Medulla oblongata (tissue), 1 donor: ENCODE measurements around the gene AXIN1.

Experiments
- DNase-seq: peaks from one replicate; pipeline ENCODE4 v3.0.0-alpha.2; 2015; ENCODE audit errors: extremely low spot score

AXIN1 gene

DNA sequence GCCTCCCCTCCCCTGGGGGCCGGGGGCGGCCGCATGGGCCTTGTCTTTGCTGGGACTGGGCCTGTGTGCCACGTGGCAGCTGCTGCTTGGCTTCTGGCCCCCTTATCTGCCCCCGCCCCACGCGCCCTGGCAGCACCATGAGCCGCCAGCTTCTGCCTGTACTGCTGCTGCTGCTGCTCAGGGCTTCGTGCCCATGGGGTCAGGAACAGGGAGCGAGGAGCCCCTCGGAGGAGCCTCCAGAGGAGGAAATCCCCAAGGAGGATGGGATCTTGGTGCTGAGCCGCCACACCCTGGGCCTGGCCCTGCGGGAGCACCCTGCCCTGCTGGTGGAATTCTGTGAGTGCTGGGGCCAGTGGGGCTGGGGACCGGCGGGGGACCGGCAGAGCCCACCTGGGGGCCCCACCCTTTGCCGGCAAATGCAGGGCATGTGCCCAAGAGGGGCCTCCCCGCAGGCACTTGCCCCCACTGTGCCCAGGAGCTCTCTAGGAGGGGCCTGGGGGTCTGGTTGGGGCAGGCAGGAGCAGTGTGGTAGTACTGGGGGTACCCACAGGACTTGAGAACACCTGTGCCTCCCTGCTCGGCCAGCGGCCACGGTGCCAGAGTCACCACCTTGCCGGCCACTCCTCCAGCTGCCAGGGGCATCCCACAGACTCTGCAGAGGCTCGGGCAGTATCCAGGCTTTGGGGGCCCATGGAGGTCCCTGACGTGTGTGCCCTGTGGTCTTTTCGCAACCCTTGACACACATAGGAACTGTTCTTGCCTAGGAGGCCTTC, 69.3 kb downstream of the AXIN1 start, which contains the start of gene PDIA2:
TSS of gene PDIA2 (plus strand) at position 132 of the 773 bp plus-strand sequence. CDS start at position 138, 6 bp downstream.
- DNase-seq: peak; percentile 10

DNA sequence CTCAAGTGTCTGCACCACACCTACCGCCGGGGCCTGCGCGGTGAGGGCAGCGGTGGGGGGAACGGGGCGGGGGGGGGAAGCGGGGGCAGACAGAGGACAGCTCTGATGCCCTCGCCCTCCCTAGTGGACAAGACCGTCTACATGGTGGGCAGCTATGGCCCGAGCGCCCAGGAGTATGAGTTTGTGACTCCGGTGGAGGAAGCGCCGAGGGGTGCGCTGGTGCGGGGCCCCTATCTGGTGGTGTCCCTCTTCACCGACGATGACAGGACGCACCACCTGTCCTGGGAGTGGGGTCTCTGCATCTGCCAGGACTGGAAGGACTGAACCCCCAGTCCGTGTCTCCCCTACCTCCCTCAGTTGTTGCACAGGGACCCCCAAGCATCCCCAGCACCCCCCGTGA, 70.0 kb downstream of the AXIN1 start:
- no peak for DNase-seq

DNA sequence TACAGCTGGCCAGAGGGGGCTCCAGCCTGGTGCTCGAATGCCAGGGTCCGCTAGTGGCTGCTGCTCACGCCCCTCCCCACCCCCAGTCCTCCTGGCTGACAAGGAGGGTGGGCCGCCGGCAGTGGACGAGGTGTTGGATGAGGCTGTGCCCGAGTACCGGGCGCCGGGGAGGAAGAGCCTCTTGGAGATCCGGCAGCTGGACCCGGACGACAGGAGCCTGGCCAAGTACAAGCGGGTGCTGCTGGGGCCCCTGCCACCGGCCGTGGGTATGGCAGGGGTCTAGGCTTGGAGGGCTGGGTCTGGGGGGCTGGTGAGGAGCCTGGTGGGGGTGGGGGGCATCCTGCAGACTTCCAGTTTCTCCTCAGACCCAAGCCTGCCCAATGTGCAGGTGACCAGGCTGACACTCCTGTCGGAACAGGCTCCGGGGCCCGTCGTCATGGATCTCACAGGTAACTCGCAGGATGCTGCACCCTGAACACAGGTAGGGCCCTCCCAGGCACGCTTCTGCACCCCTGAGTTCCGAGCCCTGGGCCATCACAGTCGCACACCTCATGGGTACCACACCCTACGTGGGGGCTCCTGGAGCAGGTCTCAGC, 70.8 kb downstream of the AXIN1 start:
- no peak for DNase-seq

DNA sequence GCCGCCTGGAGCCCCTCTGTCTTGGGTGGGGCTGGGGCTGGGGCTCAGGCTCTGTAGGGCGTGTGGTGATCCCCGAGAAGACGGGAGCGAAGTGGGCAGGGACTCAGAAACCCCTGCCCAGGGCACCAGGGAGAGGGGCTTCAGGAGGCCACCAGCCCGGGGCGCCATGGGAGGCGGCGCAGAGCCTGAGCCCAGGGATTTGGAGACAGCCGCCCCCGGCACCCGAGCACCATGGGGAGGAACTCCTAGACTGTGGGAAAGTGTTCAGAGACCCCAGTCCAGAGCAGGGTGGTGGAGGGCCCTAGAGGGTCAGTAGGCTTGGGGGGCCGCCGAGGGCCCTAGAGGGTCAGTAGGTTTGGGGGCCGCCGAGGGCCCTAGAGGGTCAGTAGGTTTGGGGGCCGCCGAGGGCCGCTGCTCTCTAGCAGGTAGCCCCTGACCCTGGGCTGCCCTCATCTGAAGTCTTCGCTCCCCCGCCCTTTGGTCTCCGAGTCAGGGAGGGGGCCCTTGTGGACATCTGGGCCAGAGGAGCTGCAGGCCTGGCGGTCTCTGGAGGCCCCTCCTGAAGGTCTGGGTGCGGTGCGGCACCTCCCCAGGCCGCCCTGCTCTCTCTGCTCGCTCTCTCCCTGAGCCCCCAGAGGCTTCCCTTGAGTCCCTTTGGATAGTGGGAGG, 71.4 kb downstream of the AXIN1 start:
- DNase-seq: no peak

DNA sequence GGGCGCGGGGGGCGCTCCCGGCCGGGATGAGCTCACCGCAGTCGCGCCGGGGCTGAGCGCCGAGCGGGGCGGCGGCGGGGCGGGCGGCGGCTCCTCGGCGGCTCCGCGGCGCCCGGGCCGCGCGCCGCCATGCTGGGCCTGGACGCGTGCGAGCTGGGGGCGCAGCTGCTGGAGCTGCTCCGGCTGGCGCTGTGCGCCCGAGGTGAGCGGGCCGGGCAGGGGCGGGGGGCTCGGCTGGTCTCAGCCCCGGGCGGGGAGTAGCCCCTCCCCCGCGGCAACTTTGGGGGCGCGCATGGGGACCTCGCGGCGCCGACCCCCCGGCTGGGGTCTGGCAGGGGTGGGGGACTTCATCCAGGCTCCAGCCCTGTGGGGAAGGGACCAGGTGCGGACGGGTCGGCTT, 72.0 kb downstream of the AXIN1 start, which contains the start of gene ARHGDIG:
TSS of gene ARHGDIG (plus strand) at position 40 of the 400 bp plus-strand sequence. CDS start at position 130, 90 bp downstream.
- DNase-seq: no peak

DNA sequence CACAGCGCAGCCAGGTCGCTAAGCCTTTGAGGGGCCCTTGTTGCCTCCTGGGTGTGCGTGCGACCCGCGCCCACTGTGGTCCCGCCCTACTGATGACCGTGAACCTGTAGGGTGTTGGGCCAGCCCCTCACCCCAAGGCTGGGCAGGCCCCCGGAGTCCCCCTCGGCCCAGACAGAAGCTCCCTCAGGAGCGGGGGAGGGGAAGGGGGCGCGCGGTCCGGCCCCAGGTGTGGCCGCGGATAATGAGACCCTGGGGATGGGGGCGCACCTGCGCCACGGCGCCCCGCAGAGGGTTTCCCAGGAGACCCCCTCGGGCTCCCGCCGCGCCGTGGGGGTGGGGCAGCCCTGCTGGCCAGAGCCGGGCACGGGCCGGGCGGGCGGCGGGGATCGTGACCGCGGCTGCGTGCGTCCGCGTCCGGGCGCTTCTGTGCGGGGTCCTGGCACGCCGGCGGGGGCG, 72.5 kb downstream of the AXIN1 start:
- no peak for DNase-seq

DNA sequence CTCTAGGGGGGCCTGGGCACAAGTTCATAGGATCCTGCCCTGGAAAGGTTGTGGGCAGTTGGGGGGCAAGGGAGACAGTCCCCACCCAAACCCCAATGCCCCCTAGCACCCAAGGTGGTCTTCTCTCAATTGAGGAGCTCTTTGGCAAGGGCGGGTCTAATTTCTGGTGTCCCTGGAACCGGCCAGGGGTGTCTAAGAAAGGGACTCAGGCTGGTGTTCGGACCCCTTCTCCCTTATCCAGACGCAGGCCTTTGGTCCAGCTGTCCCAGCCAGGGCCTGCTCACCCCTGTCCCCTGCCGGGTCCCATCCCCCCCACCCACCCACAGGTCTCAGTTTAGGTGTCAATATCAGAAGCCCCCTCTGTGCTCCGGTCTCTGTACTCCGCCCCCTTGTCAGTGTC, 73.0 kb downstream of the AXIN1 start:
- DNase-seq: no peak

DNA sequence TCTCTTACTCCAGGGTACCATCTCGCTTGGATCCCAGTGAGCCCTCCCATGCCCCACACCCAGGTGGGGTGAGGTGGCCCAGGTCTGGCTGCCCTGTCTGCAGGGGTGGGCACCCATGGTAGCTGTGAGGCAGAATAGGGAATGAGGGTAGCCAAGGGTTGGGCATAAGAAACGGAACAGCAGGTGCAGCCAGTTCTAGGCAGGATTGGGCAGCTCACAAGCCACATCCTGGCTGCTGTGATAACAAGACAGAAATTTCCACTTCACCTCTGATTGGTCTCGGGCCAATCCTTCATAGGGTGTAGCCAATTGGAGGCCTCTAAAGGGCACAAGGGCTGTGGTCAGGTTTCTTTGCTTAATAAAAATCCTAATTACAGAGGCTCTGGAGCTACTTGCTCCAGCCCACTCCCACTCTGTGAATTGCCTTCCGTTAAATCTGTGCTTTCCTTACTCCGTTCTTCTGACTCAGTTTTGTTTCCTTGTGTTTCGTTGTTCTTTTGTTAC, 73.6 kb downstream of the AXIN1 start:
- no peak for DNase-seq

DNA sequence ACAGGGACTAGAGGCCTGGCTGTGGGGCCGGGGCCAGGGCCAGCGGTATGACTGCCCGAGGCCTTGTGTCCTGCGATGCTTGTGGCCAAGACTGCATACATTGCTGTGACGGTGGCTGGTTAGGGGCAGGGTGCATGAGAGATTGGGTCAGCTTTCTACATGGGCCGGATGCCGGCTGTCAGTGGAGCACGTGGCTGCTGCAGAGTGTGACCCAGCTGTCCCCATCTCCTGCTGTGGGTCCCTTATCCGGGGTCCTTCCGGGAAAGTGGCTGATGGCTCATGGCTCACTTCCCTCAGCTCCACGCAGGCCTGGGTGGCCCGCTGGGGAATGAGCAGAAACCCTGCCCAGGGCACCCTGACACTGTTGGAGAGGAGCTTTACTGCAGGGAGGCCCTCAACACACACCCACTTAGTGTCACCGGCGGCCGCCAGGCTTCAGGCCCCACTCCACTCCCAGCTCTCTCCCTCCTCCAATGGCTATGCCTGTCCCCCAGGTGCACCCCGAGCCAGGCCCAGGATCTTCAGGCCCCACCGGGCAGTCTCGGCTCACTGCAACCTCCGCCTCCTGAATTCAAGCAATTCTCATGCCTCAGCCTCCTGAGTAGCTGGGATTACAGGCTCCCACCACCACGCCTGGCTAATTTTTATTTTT, 76.0 kb downstream of the AXIN1 start:
- DNase-seq: no peak

DNA sequence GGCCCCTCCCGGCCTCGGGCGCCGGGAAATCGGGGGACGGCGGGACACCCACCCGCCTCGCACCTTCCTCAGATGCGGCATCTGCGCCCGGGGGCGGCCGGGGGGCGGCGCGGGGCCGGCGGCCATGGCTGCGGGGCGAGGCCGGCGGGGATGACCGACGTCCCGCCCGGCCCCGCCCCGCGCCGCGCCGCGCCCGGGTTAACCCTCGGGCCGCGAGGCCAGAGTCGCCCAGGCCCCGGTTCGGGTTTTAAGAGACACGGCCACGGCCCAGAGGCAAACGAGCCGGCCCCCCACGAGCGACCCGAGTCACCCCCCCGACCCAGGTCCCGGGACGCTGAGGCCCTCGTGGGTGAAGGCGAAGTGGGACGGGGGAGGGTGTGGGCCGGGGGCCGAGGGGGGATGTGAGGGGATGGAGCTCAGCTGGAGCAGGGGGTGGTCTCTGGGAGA, 76.7 kb downstream of the AXIN1 start, which contains the start of gene RGS11:
TSS of gene RGS11 (minus strand) at position 159 of the 447 bp plus-strand sequence. CDS start at position 126, 33 bp downstream.
- DNase-seq: no peak

DNA sequence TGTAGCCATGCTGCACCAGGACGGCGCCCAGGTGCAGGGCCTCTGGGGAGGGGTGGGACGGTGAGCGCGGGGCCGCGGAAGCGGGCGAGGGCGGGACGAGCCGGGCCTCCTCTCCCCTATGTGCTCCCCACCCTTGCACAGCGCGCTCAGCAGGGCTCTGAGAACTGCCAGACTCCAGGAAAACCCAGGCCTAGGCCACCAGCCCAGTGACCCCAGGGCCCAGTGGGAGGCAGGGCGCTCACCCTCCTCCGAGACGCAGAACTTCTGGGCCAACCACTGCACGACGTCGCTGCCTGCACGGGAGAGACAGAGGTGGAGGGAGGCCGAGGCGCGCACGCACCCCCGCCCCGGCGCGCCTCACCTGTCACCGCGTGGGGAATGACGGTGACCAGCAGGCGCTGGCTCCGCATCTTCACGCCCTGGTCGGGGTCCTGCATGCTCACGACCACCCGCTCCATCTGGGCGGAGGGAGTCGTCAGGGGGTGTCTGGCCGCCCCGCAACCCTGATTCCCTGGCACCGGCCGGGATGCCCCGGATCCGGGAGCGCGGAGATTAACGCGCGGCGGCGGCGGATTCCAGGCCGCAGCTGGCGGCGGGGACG, 77.4 kb downstream of the AXIN1 start:
- no peak for DNase-seq

DNA sequence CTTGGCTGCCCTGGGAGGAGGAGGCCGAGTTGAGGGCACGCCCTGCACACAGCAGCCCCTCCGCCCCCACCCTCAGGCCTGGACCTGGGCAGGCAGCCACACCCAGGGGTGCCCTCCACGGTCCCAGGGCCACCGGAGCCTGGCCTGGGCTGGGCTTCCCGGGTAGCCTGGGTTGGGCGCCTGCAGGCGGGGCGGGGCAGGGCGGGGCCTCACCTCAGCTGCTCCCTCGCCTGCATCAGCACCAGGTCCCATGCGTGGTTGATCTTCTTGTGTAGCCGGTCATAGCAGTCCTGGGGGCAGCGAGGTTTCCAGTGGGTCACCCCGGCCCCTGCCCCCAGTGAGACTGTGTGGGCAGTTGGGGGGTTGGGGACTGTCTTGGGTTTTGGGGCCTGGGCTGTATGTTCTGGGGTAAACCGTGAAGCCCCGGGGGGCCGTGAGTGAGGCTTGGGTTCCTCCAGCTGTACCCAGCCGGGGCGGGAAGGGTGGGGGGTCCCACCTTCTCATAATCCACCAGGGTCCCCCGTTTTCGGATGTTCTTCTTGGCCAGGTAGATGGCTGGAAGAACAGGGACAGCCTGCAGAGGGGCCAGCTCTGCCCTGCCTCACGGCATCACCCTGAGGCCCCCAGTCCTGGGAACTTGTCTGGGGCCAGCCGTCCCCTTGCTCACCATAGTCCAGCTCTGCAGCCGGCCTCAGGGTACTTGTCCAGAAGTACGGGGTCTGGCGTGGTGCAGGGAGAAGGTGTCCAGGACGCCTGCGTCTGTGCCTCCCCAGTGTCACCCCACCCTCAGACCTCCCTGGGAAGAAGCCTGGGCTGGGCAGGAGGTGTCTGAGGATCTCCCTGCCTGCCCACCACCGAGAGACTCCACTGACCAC, 78.7 kb downstream of the AXIN1 start:
- DNase-seq: no peak

DNA sequence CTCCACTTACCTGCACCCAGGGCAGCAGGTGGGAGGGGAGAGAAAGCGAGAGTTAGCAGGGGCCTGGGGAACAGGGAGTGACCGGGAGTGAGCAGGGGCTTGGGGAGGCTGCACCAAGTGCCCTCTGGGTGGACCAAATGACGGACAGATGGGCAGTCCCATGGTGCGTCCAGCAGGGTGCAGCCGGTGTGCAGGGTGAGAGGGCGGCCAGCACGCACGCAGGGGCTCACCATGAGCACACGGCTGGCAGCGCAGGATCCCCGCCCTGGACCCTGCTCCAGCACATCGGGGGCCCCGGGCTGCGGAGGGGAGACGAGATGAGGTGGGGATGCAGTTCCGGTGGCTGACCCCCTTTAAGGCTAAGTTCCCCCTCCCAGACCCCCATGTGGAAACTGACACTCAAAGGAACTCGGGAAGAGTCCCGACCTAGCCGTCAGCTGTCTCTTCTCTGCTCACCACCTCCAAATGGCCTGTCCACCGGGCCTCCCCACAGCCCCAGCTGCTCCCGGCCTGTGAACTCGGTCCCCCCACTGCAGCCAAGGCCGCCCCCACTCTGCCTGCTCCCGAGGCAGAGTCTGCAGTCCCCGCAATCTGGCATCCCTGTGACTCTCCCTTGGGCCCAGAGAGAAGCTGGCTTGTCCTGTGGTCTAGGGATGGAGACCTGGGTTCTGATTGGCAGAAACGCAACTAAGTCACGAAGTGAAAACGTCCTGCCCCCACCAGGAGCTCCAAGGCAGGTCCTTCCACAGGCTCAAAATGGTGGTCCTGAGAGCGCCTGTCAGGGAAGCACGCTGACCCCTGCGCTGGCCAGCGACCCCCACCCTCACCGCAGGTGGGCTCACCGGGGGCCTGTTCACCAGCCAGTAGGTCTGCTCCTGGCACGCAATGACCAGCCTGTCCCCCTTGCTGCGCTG, 79.6 kb downstream of the AXIN1 start:
- no peak for DNase-seq

DNA sequence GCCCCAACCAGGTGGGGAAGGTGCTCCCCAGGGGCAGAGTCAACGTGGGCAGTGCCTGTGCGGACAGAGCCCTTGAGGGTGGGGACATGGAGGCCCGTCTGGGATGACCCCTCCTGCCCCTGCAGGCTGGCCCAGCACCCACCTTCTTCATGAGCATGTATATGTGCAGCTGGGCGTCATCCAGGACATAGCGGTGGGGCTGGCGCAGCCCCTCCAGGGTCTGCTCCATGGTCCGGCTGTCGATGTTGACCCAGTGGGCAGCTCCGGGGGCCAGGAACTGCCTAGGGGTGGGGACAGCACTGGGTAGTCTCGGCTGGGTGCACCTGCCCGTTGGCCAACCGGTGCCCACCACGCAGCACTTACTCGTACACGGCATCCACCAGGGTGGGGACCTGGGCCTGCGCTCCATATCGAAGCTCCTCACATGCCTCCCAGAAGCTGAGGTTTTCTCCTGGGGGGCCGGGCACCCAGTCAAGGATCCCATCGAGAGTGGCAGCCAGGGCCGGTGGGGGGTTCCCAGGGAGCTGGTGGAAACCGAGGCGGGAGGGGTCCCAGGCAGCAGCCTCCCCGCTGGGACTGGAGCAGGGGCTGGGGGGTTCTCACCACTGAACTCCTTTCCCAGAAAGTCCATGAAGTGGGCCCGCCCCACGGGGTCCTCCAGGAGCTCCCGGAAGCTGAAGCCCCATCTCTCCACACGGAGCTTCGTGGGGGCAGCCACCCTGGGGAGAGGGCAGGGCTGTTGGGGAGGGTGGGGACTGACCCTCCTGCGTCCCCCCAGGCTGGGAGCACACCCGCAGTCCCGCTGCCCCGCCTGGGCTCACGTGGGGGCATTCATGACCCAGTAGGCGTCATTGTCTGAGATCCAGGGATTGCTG, 81.9 kb downstream of the AXIN1 start:
- DNase-seq: no peak

DNA sequence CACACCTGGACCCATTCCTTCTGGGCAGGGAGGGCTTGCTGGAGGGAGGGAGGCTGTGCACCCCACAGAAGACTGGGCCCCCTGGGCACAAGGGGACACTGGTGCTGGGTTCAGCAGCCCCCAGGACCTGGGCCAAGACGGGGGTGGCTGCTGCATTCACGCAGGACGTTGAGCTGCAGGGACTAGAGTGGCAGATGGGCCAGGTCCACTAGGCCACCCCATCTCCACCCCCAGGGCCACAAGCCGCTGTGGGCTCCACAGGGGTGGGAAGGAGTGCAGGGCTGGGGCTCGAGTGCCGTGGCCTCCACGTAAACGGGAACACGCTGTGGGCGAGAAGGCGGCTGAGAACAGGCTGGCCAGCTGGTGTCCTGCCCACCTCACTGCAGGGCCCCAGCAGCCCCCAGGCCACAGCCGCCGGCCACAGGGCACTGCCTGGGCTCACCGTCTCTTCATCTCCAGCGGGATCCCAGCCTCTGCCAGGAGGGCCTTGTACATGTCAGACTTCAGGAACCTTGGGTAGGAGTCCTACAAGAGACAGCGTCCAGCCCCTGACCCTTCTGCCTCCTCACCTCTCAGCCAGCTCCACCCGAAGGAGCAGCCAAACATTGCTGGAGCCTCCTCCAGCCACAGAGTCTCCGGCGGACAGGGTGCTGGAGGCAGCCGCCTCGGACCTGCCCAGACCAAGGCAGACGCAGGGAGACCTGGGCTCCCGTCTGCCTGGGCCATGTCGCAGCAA, 83.3 kb downstream of the AXIN1 start:
- no peak for DNase-seq

DNA sequence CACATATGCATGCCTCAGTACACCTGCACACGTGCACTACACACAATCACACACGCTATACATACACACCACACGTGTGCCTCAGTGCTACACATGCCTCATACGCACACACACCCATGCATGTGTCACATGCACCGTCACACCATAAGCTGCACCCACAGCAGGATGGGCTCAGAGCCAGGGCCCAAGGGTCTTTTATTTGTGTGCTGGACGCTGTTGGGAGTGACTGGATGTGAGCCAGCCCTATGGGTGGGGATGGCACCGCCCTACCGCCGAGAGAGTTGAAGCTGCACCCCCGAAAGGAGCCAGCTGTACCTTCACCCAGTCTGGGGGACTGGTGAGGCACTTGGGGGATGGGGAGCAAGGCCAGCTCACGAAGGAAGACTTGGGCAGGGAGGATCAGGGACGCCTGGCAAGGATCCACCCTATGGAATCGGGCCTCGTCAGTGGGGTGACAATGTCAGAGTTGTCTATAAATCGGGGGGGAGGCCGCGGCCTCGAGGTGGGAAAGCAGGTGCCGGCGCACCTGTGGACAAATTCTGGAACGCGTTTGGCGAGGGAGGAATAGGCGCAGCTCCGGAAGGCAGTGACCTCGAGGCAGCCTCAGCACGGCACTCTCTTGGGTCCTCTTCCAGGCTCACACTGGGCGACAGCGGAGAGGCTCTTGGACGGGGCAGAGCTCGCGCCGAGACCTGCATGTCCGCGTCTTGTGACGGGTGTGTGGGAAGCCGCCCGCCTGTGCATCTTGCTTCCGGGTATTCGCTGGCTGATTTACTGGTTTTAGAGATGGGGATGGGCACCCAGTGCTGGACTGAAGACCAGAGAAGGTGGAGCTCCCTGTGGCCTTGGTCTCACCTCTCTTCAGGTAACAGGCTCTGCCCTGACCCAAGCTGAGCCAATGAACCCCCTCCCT, 84.1 kb downstream of the AXIN1 start:
- DNase-seq: no peak
